Hematopoietic multipotent progenitor cell (in vitro differentiated cells): Measurements from ENCODE around the gene LRRC49. TPM values are rescaled to one million over a fixed set of nuclear protein-coding genes. Genes with fewer than 3 reads are reported as not detected.

Source experiments
- DNase-seq, 3 donors: peaks; one replicate each; pipeline ENCODE4 v3.0.0-alpha.2; 2011 to 2015; ENCODE audit warnings: low read depth in 2 of 3, low spot score in 2 of 3
- total RNA-seq: library from RNA; depleted of rRNA; stranded (reverse); fragments of >200 nt; gene quantifications from one replicate; pipeline ENCODE4 v1.2.3, GENCODE V29; 2012

Gene LRRC49
- total RNA-seq, 1 donor: 1.6 TPM

- no peak for DNase-seq
These were observed 190.7 kb downstream of the LRRC49 start for GRCh38 chr15:71083349-71083748.

- DNase-seq: no peak
These were observed 191.6 kb downstream of the LRRC49 start for GRCh38 chr15:71084264-71084663.

- DNase-seq: no peak
These were observed 193.2 kb downstream of the LRRC49 start for GRCh38 chr15:71085809-71086208.

GRCh38 chr15:71088155-71088554, 195.5 kb downstream of the LRRC49 start:
- no peak for DNase-seq

GRCh38 chr15:71088683-71089082, 196.1 kb downstream of the LRRC49 start:
- no peak for DNase-seq

- no peak for DNase-seq
These were observed 197.2 kb downstream of the LRRC49 start for GRCh38 chr15:71089801-71090200.

- no peak for DNase-seq
These were observed 199.0 kb downstream of the LRRC49 start for GRCh38 chr15:71091601-71092000.

GRCh38 chr15:71092056-71092600, 199.5 kb downstream of the LRRC49 start:
- no peak for DNase-seq

- no peak for DNase-seq
These were observed 200.7 kb downstream of the LRRC49 start for GRCh38 chr15:71093054-71094024.

- no peak for DNase-seq
These were observed 201.5 kb downstream of the LRRC49 start for GRCh38 chr15:71094137-71094536.

GRCh38 chr15:71096676-71097075, 204.1 kb downstream of the LRRC49 start:
- no peak for DNase-seq

GRCh38 chr15:71097890-71098289, 205.3 kb downstream of the LRRC49 start:
- DNase-seq: no peak

- no peak for DNase-seq
These were observed 206.3 kb downstream of the LRRC49 start for GRCh38 chr15:71098920-71099319.

Other genes starting within 250 kb of the LRRC49 start
- gene UACA, start 129.3 kb upstream of the LRRC49 start, total RNA-seq: 3.0 TPM
- gene LARP6, start 38.7 kb upstream of the LRRC49 start, total RNA-seq: 1.3 TPM
- 0.54 TPM for gene THAP10, start 393 bp upstream of the LRRC49 start, total RNA-seq
- gene THSD4, start 222.6 kb downstream of the LRRC49 start, total RNA-seq: under 0.01 TPM